ENCODE results near the gene CMAS. TPM values are rescaled to one million over a fixed set of nuclear protein-coding genes. Genes with fewer than 3 reads are reported as not detected.
"Not testable (repeated sequence)": the region's sequence is repeated elsewhere in the genome, so short reads cannot be mapped to it uniquely, and the experiment has no call there.

The CMAS gene
- 52.4 and 60.2 TPM in 2 replicates for polyA plus RNA-seq (2014; cell fraction: cytosol; rRNA removed)
- polyA plus RNA-seq (2014; cell fraction: nucleus; rRNA removed): 38.3 and 49.1 TPM in 2 replicates

- DNase-seq (ENCODE audit: low spot score): peak; percentile 91
Measured at GRCh38 chr12:22046090-22046967, at the start of gene CMAS. Gene CMAS, plus strand, starts transcription at chr12:22046218. Its CDS starts 86 bp downstream, at chr12:22046304.

- DNase-seq (ENCODE audit: low spot score): no peak
Measured at GRCh38 chr12:21998295-21998694, 47.7 kb upstream of the CMAS start.

DNA sequence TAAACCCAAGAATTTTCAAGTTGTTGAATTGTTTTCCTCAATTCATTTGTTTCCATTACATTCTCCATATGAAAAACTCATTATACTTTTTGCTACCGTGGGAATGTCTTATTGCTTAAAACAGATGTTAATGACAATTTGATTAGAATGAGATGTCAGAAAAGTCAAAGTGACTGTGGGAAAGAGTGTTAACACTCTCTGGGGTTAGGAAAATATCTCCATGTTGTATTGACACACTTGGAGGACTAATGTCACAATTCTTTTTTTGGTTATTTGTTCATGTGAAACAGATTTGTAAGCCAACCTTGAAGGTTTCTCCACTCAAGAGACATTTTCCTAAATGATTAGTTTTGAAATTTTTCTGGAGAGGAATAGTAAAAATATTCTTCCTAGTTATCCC lies 47.2 kb upstream of the CMAS start:
- no peak for DNase-seq (ENCODE audit: low spot score)

DNA sequence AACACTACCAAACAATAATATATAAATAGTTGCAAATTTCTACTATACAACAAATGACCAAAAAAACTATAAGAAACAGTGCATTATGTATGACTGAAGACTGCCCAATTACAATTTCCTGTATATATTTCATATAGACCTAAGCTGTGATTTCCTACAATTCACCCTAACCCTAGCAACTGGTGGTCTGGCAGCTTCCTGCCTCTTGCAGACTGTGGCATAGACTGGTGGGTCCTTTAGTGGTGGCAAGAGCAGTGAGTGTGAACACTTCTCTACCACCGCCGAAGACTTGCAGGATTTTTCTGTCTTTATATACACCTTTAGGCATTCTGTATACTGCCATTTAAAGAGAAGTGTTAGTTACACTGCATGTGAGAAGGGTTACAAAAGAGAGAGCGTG lies 43.6 kb upstream of the CMAS start:
- no peak for DNase-seq (ENCODE audit: low spot score)

DNA sequence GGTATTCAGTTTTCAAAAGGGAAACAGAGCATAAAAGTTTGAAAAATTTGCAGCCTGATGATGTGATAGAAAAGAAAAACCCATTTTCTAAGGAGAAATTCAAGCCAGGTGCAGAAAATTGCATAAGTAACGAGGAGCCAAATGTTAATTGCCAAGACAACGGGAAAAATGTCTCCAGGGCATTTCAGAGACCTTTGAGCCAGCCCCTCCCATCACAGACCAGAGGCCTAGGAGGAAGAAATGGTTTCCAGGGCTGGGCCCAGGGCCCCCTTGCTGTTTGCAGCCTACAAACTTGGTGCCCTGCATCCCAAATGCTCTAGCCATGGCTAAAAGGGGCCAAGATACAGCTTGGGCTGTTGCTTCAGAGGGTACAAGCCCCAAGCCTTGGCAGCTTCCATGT lies 38.2 kb upstream of the CMAS start:
- DNase-seq (ENCODE audit: low spot score): not testable (repeated sequence)

GRCh38 chr12:22008196-22008595 lies 37.8 kb upstream of the CMAS start:
- DNase-seq (ENCODE audit: low spot score): no peak

DNA sequence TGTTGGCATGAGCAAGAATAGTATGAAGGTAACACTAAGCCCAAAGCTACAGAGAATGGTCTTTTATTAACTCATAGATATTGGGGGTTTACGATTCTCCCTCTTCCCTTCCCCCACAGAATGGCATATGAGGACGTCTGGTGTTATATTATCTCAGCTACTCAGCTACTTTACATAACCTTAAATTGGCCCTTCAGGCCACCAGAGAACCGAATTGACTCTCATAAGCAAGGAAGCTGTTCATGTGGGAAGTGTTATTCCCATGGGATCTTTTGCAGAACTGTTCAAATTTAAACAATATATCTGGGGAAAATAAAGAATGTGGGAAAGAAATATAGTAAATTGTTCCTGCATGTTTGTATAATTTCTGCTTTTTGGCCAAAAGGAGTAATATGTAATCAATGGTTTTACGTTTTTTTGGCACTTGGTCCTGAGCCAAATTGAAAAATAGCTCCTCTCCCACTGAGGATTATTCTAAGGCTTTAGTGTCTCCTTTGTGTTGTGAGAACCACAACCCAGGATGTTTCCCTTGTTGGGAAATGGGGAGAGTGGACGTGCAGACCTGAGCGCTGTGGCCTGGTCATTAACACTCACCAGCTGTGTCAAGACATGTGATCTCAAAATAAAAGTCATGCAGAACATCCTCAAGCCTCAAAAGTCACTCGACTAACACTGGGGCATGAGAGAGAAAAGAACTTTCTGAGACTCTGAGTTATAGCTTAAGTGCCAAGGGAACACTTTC lies 31.8 kb upstream of the CMAS start:
- no peak for DNase-seq (ENCODE audit: low spot score)

GRCh38 chr12:22014783-22015144 lies 31.3 kb upstream of the CMAS start:
- no peak for DNase-seq (ENCODE audit: low spot score)

DNA sequence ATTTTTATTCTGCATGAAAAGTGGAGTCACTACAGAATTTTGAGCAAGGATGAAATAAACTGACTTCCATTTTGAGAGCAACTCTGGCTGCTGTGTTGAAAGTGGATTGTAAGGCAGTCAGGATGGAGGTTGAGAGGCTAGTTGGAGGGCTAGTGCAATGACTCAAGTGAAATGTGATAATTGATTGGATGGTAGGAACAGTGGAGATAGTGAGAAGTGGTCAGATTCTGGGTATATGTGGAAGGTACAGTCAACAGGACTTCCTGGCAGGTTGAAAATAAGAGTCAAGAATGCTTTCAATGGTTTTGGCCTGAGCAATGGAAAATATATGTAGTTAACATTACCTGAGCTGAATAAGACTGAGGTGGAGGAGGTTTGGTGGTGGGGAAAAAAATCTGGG lies 29.0 kb upstream of the CMAS start:
- no peak for DNase-seq (ENCODE audit: low spot score)

- DNase-seq (ENCODE audit: low spot score): no peak
Measured at GRCh38 chr12:22018860-22019259, 27.2 kb upstream of the CMAS start.

- not testable (repeated sequence) for DNase-seq (ENCODE audit: low spot score)
Measured at GRCh38 chr12:22023489-22023888, 22.5 kb upstream of the CMAS start.

DNA sequence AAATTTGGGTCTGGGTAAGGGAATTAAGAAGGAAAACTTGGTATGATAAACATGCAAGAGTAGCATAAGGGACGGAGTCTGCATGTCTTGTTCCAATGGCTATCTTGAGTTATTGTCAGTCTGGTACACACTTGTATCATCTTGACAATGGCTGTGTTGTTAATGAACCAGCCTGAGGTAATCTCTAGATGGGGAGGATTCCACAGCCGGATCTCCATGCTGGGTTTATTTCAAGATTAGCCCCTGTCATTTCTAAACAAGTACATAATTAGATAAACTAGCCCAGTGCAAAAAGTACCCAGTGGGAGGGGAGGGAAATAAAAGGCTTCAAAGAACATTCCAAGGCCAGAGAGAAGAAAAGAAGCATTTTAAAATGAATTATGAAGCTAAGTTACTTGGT lies 16.5 kb upstream of the CMAS start:
- DNase-seq (ENCODE audit: low spot score): no peak

DNA sequence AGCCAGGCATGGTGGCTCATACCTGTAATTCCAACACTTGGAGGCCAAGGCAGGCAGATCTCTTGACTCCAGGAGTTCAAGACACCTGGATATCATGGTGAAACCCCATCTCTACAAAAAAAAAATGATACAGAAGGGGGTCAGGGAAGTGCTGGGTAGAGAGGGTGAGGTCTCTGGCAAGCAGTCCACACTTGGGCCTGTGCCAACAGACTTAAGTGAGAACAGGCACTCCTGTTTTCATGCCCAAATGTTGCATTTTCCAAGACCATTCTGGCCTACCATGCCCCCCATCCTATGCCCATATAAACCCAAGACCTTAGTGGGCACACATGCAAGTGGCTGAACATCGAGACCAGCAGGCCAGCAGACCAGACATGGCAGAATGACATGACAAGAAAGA lies 16.0 kb upstream of the CMAS start:
- DNase-seq (ENCODE audit: low spot score): no peak

DNA sequence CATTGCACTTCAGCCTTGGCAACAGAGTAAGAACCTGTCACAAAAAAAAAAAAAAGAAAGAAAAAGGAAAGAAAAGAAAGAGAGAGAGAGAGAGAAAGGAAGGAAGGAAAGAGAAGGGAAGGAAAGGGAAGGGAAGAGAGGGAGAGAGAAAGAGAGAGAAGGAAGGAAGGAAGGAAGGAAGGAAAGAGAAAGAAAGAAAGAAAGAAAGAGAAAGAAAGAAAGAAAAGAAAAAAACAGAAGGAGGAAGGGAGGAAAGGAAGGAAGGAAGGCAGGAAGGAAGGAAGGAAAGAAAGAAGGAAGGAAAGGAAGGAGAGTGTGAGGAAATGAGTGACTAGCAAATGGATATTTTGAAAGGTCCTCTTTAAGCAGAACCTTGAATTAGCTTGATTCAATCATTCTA lies 13.3 kb upstream of the CMAS start:
- no peak for DNase-seq (ENCODE audit: low spot score)

DNA sequence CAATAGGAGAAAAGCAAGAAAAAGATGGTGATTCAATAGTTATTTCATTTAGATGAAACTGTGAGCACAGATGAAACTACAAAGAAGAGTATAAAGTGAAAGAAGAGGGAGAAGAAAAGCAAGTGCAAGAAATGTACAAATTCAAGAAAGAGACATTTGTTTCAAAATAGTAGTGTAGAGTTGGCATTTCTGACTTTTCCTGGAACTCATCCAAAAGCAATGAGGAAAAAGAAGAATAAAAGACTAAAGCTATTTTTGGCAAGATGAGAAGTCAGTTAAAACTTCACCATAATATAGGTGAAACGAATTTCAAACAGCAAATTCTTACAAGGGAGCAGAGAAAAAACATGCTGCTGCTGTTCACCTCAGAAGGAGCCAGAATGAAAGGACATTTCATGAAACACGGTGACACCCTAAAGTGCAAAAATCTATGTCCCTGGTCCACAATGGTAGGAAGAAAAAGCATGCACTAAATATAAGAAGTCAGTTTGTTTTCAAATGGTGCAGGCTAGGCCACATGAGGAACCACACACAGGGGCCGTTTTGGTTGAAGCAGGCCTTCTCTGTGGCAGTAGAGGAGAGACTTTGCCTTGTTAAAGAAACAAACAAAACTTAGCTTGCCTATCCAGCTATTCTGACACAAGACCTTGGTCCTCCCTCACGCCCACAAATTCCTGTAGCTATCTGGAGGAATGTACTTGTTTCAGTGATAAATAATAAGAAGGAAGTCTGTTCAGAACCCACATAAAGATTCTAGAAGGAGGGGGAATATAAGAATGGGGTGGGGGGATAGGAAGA lies 11.1 kb upstream of the CMAS start:
- no peak for DNase-seq (ENCODE audit: low spot score)

DNA sequence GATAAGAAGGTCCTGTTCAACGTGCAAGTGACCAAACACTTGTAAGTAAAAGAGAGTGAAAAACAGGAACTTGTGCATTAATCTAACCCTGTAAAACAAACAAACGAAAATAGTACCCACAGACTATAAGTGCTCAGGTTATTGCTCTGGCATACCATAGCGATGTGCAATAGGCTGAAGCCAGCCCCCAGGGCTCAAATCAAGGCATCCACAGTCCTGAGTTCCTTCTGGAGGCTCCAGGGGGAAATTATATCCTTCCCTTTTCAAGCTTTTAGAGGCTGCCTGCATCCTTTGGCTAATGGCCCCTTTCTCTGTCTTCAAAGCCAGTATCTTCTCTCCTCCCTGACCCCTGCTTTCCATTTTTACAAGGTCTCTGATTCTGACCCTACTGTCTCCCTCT lies 8.1 kb upstream of the CMAS start:
- no peak for DNase-seq (ENCODE audit: low spot score)

- DNase-seq (ENCODE audit: low spot score): no peak
Measured at GRCh38 chr12:22038734-22039133, 7.3 kb upstream of the CMAS start.

DNA sequence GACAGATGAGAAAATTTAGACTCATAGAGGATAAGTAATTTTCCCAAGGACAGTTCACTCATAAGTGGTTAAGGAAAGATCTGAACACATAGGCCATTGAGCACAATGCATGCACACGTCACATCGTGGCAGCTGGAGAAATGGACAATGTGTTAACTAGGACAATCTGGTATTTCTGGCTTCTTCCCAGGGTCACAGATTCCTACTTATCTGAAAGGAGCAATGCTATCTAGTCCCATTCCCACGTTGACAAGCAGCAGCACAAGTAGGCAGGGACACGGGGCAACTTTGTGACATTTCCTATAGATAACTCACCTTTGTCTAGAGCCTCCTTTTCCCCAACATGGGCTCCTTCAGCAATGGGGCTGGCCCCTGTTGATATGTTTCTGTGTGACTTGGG lies 6.7 kb upstream of the CMAS start:
- no peak for DNase-seq (ENCODE audit: low spot score)

DNA sequence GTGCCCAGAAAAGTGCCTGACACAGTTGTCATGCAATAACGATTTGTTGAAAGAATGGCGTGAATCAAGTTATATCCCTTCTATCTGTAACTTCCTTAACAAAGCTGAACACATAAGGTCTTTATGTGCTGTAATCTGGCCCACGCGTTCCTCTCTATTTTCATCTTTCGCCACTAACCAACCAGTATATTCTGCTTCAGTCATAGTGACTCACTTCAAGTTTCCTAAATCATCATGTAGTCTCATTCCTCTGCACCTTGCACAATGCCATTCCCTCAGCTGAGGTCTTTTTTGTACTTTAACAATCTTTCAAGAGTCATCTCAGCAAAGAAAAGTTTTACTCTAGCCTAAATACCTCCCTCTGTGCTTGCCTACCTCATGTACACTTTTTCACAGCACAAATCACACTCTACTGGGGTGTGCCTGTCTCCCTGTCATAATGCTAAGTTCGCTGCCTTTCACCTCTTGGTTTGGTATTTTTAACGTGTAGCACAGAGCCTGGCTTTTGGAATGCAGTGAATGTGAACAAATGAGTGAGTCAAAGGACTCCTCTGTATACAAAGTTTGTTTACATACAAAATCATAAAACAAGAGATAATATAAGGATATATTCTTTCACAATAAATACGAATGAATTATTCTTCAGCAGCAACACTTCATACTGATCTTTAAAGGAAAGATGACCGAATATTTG lies 2.9 kb upstream of the CMAS start:
- DNase-seq (ENCODE audit: low spot score): no peak

- DNase-seq (ENCODE audit: low spot score): no peak
Measured at GRCh38 chr12:22043943-22044342, 2.1 kb upstream of the CMAS start.

GRCh38 chr12:22044391-22044790 lies 1.6 kb upstream of the CMAS start:
- DNase-seq (ENCODE audit: low spot score): no peak
